Measurements from ENCODE around the gene WASHC2C.
"Not testable (repeated sequence)": the region's sequence is repeated elsewhere in the genome, so short reads cannot be mapped to it uniquely, and the experiment has no call there.

GRCh38 chr10:45757661-45758396, 30.8 kb downstream of the WASHC2C start:
- not testable (repeated sequence) for TF ChIP-seq CTCF (IDR thresholded peaks at IDR 0.05); EZH2 (IDR thresholded peaks at IDR 0.05; ENCODE audit: borderline replicate concordance, insufficient read depth, low read depth, low read length, poor library complexity, severe bottlenecking)
